Small intestine (tissue), 7 donors: ENCODE measurements around the gene MFSD11. TPM values are rescaled to one million over a fixed set of nuclear protein-coding genes. Genes with fewer than 3 reads are reported as not detected.
"Not testable (repeated sequence)": the region's sequence is repeated elsewhere in the genome, so short reads cannot be mapped to it uniquely, and the experiment has no call there.

Experiments used
- DNase-seq, 2 donors: peaks; one replicate each; pipeline versions ENCODE4 v3.0.0 to v3.0.0-alpha.2; 2013
- FAIRE-seq: peaks from 2 replicates; lab custom pipeline; 2012; peaks lifted over from hg19 to GRCh38; lab: Jason Lieb, UNC
- H3K27ac ChIP-seq, 3 donors: one replicate each; pipeline ENCODE4 v1.5.1; 2013; ENCODE audit warnings: low read length in 2 of 3, mild to moderate bottlenecking in 2 of 3, control low read depth in 1 of 3, inconsistent platforms in 1 of 3, low read depth in 1 of 3, moderate library complexity in 1 of 3
- H3K27me3 ChIP-seq, 3 donors: one replicate each; pipeline ENCODE4 v1.6.1; 2013; ENCODE audit warnings: low read length in 3 of 3, inconsistent platforms in 1 of 3; ENCODE audit not compliant: control insufficient read depth in 3 of 3, insufficient read depth in 3 of 3
- H3K36me3 ChIP-seq, 3 donors: one replicate each; pipeline ENCODE4 v1.6.1; 2013; ENCODE audit warnings: low read length in 3 of 3, inconsistent platforms in 1 of 3, low read depth in 1 of 3, mild to moderate bottlenecking in 1 of 3, moderate library complexity in 1 of 3; ENCODE audit not compliant: control insufficient read depth in 3 of 3, insufficient read depth in 2 of 3
- H3K4me1 ChIP-seq, 3 donors: one replicate each; pipeline ENCODE4 v1.6.1; 2013; ENCODE audit warnings: low read length in 2 of 3, inconsistent platforms in 1 of 3, low read depth in 1 of 3, mild to moderate bottlenecking in 1 of 3, moderate library complexity in 1 of 3; ENCODE audit not compliant: control insufficient read depth in 3 of 3, insufficient read depth in 2 of 3
- H3K4me3 ChIP-seq, 3 donors: one replicate each; pipeline ENCODE4 v1.5.1; 2013; ENCODE audit warnings: low read length in 3 of 3, control low read depth in 1 of 3, inconsistent platforms in 1 of 3, low read depth in 1 of 3, mild to moderate bottlenecking in 1 of 3, moderate library complexity in 1 of 3
- H3K9me3 ChIP-seq, 2 donors: one replicate each; pipeline ENCODE4 v1.6.1; 2013; ENCODE audit warnings: low read depth in 1 of 2, low read length in 1 of 2; ENCODE audit not compliant: control insufficient read depth in 2 of 2, insufficient read depth in 1 of 2
- WGBS, 3 donors: extraction: QIAGEN DNeasy Blood & Tissue Kit; methylation state at CpG; one replicate each; pipeline ENCODE4 v1.1.7; 2013; 5-methylcytosine and 5-hydroxymethylcytosine counted together
- polyA plus RNA-seq, 4 donors: library from polyadenylated mRNA; stranded (reverse) in 3 of 4; unstranded in 1 of 4; fragments of 200-250 nt in 3 of 4; fragments of 120-200 nt in 1 of 4; gene quantifications; one replicate each; pipeline versions ENCODE4 v1.2.1 to v1.2.3, GENCODE V29; 2013
- donor health status: healthy with polysubstance abuse.
- donor health status: control.
- donor health status: control.
- donor health status: Bipolar disorder and iron deficiency.
- donor health status: healthy.

Gene MFSD11
- polyA plus RNA-seq, 4 donors = 8.3 to 28.4 (median 15.2) TPM

- DNase-seq = no peak
- H3K4me3 ChIP-seq = no peak overlapping the region
- 90 to 94% (median 90%) methylated on average over 12 of the region's 12 CpGs for WGBS, 3 donors
- H3K27ac ChIP-seq = peak overlapping the region in 1 of 3 donors; percentile 9
- peaks cover 6 to 43% (median 12%) of the 10 kb centered on the region in 3 donors for H3K36me3 ChIP-seq
- FAIRE-seq = no peak
- no peaks in the 10 kb centered on the region for H3K27me3 ChIP-seq
- no peaks in the 10 kb centered on the region for H3K9me3 ChIP-seq
- no peaks in the 10 kb centered on the region for H3K4me1 ChIP-seq
Observed at GRCh38 chr17:76781056-76781982, 43.4 kb downstream of the MFSD11 start.

DNA sequence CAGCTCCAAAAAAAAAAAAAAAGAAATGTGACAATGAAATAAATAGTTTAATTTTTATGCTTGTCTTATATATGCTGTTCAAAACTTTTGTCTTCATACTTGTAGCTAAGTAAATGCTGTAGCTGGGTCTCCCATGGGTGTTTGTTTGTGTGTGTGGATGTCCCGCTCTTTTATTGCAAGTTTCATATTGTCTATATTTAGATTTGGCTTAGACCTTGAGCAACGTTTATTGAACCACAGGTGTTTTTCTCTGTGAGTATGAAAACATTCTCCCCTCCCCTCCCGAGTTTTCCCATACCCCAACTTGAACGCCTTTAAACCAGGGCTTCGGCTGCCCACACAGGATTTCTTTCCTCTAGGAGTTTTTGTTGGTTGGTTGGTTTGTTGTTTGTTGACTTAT, 45.2 kb downstream of the MFSD11 start:
- H3K36me3 ChIP-seq = peaks cover 1 to 32% (median 6%) of the 10 kb centered on the region in 3 donors
- H3K4me3 ChIP-seq = no peak overlapping the region
- DNase-seq = no peak
- peak overlapping the region in 1 of 3 donors; percentile 34 for H3K27ac ChIP-seq
- FAIRE-seq = no peak
- H3K27me3 ChIP-seq = no peaks in the 10 kb centered on the region
- WGBS, 3 donors = 72 to 77% (median 74%) methylated on average over 5 of the region's 5 CpGs
- H3K9me3 ChIP-seq = no peaks in the 10 kb centered on the region
- no peaks in the 10 kb centered on the region for H3K4me1 ChIP-seq

DNA sequence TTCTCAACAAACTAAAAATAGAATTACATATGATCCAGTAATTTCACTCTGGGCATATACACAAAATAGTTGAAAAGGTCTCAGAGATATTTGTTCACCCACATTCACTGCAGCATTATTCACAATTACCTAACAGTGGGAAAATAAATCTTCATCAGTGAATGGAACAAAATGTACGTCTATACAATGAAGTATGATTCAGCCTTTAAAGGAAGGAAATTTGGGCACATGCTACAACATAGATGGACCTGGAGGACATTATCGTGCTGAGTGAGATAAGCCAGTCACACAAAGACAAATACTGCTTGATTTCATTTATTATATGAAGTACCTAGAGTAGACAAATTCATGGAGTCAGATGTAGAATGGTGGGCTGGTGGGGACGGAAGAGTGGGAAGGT, 47.0 kb downstream of the MFSD11 start:
- FAIRE-seq (no peak), DNase-seq (no peak)
- H3K36me3 ChIP-seq = peaks cover 0 to 23% (median 5%) of the 10 kb centered on the region in 3 donors
- no peak overlapping the region for H3K27ac ChIP-seq
- peaks cover 0 to 4% of the 10 kb centered on the region in 2 donors for H3K9me3 ChIP-seq
- no peaks in the 10 kb centered on the region for H3K27me3 ChIP-seq
- H3K4me3 ChIP-seq = no peak overlapping the region
- no peaks in the 10 kb centered on the region for H3K4me1 ChIP-seq
- 84 to 88% (median 86%) methylated on average over 3 of the region's 3 CpGs for WGBS, 3 donors

DNA sequence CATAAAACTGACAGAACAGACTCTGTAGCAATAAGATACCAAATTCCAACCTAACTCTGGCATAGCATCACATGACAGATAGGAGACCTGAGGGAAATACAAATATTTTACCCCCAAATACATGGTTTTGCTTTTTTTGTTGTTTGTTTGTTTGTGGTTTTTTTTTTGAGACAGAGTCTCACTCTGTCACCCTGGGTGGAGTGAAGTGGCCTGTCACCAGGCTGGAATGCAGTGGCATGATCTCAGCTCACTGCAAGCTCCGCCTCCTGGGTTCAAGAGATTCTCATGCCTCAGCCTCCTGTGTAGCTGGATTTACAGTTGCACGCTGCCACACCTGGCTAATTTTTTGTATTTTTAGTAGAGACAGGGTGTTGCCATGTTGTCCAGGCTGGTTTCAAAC, 49.9 kb downstream of the MFSD11 start:
- not testable (repeated sequence) for H3K4me1 ChIP-seq, H3K27me3 ChIP-seq, H3K36me3 ChIP-seq, H3K4me3 ChIP-seq, FAIRE-seq, H3K9me3 ChIP-seq, H3K27ac ChIP-seq, DNase-seq
- WGBS, 3 donors = 86 to 96% (median 89%) methylated on average over 2 of the region's 2 CpGs

- H3K9me3 ChIP-seq = peaks cover 0 to 4% of the 10 kb centered on the region in 2 donors
- H3K27me3 ChIP-seq = no peaks in the 10 kb centered on the region
- FAIRE-seq = no peak
- peaks cover 0 to 9% (median 0%) of the 10 kb centered on the region in 3 donors for H3K36me3 ChIP-seq
- DNase-seq = no peak
- 75 to 84% (median 76%) methylated on average over 8 of the region's 8 CpGs for WGBS, 3 donors
- no peak overlapping the region for H3K27ac ChIP-seq
- H3K4me1 ChIP-seq = peaks cover 0 to 2% (median 0%) of the 10 kb centered on the region in 3 donors
- no peak overlapping the region for H3K4me3 ChIP-seq
Observed at GRCh38 chr17:76789235-76789788, 51.4 kb downstream of the MFSD11 start.

DNA sequence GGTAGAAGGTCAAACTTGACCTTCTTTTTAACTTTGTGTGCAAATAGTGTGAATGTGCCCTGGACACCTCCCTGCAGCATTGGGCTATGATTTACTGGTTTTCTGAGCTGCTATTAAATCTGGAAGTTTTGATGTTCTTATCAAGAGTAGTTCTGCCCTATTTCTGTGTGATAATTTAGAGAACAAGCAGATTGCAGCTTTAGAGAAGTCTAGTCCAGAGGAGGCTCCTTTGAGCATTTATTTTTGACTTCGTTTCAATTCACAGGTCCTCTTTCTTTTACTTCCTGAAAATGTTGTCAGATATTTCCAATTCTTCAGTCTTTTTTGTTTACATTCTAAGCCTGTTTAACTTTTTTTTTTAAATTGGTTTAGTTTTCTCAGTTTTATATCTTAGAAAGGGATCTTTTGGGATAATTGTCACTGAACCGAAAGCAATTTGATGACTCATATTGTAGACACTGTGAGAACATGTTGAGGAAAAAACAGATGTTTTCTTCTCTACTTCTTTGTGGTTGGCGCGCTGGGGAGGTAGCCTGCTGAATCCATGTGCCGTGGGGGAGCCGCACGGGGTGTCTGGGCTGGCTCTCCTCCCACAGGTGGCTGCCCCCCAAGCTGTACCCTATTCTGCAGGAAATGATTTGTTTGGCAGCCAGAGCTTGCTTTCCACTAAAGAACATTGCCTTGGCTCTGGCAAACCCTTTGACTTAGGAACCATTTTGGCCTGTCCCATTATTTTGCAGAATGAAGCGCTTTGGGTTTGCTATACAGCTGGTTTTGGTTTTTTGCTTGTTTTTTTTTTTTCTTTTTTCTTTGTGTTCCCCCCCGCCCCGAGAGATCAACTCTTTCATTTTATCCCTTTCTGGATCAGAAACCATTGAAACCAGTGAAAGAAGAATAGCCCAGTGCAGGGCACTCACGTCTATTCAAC, 53.4 kb downstream of the MFSD11 start:
- FAIRE-seq = no peak

GRCh38 chr17:76792348-76792747, 54.4 kb downstream of the MFSD11 start:
- WGBS, 3 donors = 91 to 95% (median 94%) methylated on average over 5 of the region's 5 CpGs

More for the DNA sequence above, 53.4 kb downstream of the MFSD11 start:
- Histone ChIP-seq H3K36me3 (peaks cover 0 to 4% (median 0%) of the 10 kb centered on the region in 3 donors), H3K4me1 (peaks cover 0 to 2% (median 0%) of the 10 kb centered on the region in 3 donors), H3K4me3 (no peak overlapping the region), H3K27ac (peak overlapping the region in 2 of 3 donors; percentile 34 to 64), H3K27me3 (no peaks in the 10 kb centered on the region), H3K9me3 (peaks cover 0 to 4% of the 10 kb centered on the region in 2 donors)
- WGBS, 3 donors = 46 to 65% (median 56%) methylated on average over 11 of the region's 11 CpGs
- DNase-seq = no peak

More at GRCh38 chr17:76792348-76792747, 54.4 kb downstream of the MFSD11 start:
- peaks cover 0 to 4% of the 10 kb centered on the region in 2 donors for H3K9me3 ChIP-seq
- peaks cover 0 to 2% (median 0%) of the 10 kb centered on the region in 3 donors for H3K36me3 ChIP-seq
- FAIRE-seq = no peak
- no peak for DNase-seq
- H3K4me1 ChIP-seq = peaks cover 0 to 2% (median 0%) of the 10 kb centered on the region in 3 donors
- no peak overlapping the region for H3K4me3 ChIP-seq
- H3K27me3 ChIP-seq = no peaks in the 10 kb centered on the region
- peak overlapping the region in 1 of 3 donors; percentile 38 for H3K27ac ChIP-seq
